Measurements from ENCODE around the gene NOVA2.
A peak's percentile ranks its signal among the peaks of the same experiment; 100 is the strongest.

Gene NOVA2

GRCh38 chr19:45967246-45967645, 6.4 kb downstream of the NOVA2 start:
- DNase-seq (ENCODE audit: low read depth in 2 of 3, low spot score in 1 of 3), result no peak

GRCh38 chr19:45962021-45962420, 11.6 kb downstream of the NOVA2 start:
- DNase-seq (ENCODE audit: low read depth in 2 of 3, low spot score in 1 of 3), result no peak

DNA sequence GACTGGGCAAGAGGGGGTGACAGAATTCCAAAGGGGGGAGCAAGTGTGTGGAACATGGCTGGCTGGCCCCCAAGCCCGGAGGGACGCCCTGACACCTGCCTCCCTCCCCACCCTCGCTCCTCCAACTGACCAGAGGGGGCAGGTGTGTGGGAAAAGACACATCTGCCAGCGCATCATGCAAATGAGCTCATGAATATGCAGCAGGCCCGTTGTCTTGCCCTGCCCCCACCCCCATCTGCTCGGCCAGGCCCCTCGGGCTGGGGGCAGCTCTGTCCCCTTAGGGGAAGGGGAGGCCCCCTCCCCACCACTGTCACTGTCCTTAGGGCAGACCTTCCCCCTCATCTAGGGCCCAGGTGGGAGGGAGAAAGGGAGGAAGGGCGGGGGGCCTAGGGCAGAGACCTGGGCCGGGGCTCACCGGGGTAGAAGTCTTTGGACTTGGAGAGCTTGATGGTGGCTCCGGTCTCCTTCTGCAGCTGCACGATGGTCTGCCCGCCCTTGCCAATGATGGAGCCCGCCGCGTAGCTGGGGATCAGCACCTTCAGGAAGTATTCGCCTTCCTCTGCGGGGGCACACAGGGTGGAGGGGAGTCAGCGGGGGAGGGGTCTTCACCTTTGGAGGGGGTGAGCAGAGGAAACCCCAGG, 12.9 kb downstream of the NOVA2 start:
- no peak for DNase-seq (ENCODE audit: low read depth in 2 of 3, low spot score in 1 of 3)

DNA sequence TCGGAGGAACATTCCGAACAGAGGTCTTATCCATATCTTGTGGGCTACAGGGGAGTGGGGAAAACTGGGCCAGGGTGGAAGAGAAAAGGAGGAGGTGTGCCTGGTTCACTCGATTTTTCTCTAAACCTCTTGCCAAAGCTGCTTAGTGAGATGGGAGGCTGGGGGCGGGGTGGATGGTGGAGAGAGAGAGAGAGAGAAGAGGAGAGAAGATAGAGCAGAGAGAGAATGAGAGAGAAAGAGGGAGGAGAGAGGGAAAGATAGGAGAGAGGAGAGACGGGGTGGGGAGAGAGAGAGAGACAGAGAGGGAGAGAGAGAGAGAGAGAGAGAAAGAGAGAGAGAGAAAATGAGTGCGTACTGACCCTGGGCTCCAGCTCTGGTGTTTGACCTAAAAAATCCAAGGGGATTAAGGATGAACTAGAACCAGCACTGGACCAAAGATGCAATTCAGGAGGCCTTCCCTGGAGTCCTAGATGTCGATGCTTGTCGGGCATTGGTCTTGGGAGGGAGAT, 14.1 kb downstream of the NOVA2 start:
- no peak for DNase-seq (ENCODE audit: low read depth in 2 of 3, low spot score in 1 of 3)

- no peak for DNase-seq (ENCODE audit: low read depth in 2 of 3, low spot score in 1 of 3)
These were observed 14.7 kb downstream of the NOVA2 start for GRCh38 chr19:45958769-45959516.

DNA sequence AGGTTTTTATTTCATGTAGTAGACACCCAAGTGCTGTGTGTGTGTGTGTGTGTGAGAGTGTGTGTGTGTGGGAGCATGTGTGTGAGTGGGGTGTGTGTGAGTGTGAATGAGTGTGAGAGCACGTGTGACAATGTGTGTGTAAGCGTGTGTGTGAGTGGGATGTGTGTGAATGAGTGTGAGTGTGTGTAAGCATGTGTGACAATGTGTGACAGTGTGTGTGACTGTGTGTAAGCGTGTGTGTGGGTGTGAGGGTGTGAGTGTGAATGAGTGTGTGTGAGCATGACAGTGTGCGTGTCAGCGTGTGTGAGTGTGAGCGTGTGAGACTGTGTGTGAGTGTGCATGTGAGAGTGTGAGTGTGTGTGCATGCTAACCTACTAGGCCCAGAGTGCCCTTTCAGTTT, 15.3 kb downstream of the NOVA2 start:
- no peak for DNase-seq (ENCODE audit: low read depth in 2 of 3, low spot score in 1 of 3)

DNA sequence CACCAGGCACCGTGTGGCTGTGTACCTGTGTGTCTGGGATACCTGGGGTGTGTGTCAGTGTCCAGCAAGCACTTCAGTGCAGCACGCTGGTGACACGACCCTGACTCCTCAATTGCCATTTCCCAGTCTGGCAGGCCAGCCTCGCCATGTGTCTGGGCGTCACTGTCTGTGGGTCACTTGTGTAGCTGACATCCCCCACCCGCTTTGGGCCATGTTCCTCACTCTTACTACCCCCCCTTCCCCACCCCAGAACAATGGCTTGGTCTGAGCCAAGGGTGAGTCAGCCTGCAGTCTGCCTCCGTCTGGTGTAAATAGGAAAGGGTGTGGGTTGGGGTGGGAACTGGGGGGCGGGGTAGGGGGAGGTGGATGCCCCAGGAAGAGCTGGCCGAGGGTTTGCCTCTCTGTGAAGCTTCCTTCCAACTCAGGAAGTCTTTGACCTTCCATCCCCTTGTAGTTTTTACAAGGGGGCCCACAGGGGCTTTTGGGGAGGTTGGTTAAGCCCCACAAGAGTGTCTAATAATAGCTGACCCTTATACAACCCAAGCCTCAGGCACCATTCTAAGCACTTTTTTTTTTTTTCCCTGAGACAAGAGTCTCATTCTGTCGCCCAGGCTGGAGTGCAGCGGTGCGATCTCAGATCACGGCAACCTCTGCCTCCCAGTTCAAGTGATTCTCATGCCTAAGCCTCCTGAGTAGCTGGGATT, 17.6 kb downstream of the NOVA2 start:
- DNase-seq (ENCODE audit: low read depth in 2 of 3, low spot score in 1 of 3), result no peak

DNA sequence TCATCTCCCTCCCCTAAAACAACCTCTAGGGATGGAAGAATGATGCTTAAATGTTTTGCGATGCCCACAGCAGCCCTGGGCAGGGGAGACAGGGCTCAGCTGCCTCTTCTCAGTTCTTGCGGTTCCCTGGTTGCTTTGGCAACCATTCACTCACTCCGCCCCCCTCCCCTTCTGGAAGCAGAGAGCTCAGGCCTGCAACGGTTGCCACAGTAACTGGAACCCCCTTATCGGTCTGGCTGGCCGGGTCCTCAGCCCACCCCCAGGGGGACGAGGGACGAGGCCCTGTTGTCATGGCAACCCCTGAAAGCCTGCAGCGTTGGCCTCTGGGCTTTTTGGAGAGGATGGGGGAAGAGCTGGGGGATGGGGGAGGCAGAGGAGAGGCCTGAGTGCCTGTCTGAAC, 19.5 kb downstream of the NOVA2 start:
- no peak for DNase-seq (ENCODE audit: low read depth in 2 of 3, low spot score in 1 of 3)

DNA sequence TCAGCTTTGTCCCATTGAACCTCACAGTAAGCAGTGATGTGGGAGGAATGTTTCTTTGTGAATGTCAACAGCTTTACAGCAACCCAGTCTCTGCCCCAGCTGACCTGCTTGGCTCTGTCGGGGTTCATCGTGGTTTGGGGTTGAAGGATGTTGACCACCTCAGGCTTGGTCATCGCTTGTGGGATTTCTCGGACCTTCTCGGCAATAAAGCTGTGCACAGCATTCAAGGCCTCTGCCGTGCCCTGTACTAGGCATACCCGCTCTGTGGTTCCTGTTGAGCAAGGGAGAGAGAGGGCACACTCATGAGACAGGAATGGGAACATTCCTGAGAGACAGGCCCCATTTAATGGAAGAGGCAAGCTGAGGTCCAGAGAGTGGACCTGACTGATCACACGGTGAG, 20.0 kb downstream of the NOVA2 start:
- DNase-seq (ENCODE audit: low read depth in 2 of 3, low spot score in 1 of 3), result no peak

GRCh38 chr19:45952686-45953505, 20.8 kb downstream of the NOVA2 start:
- DNase-seq (ENCODE audit: low read depth in 2 of 3, low spot score in 1 of 3), result peak in 2 of 3 donors; percentile 8 to 35

DNA sequence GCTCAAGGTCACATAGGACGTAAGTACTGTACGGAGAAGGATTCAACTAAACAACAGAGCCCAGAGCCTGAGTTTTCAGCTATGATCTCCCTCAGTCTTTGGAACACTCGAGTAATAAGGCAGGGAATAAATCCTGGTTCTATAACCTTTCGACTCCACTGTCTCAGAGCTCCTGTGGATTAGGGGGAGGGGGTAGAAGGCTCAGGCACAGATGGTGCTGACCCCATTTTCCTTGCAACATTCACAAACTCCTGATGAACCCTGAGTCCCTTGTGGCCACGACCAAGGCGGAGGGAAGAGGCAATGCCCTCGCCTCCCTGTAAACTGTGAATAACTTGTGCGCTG, 21.4 kb downstream of the NOVA2 start:
- DNase-seq (ENCODE audit: low read depth in 2 of 3, low spot score in 1 of 3), result no peak

- DNase-seq (ENCODE audit: low read depth in 2 of 3, low spot score in 1 of 3), result no peak
These were observed 25.7 kb downstream of the NOVA2 start for GRCh38 chr19:45947926-45948325.

- no peak for DNase-seq (ENCODE audit: low read depth in 2 of 3, low spot score in 1 of 3)
These were observed 33.2 kb downstream of the NOVA2 start for GRCh38 chr19:45940515-45940805.

- no peak for DNase-seq (ENCODE audit: low read depth in 2 of 3, low spot score in 1 of 3)
These were observed 33.7 kb downstream of the NOVA2 start for GRCh38 chr19:45939792-45940514.

- DNase-seq (ENCODE audit: low read depth in 2 of 3, low spot score in 1 of 3), result no peak
These were observed 34.8 kb downstream of the NOVA2 start for GRCh38 chr19:45938733-45939319.

DNA sequence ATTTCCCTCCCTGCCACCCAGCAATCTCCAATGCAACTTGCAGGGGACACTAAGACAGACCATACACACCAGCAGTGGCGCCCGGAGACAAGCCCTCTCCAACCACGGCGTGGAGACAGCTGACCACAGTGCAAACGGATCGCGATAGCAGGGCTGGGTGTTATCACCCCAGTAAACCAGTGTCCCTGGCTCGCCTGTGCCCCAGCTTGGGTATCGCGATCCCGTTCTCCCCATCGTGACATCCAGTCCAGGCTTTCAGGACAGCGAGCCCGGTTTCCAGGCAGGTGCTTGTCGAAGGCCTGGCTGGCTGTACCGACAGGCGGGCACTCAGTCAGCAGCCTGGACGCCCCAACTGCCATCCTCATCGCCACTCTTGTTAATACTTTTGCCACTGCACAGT, 38.4 kb downstream of the NOVA2 start:
- DNase-seq (ENCODE audit: low read depth in 2 of 3, low spot score in 1 of 3), result no peak

- DNase-seq (ENCODE audit: low read depth in 2 of 3, low spot score in 1 of 3), result no peak
These were observed 39.0 kb downstream of the NOVA2 start for GRCh38 chr19:45934551-45935230.

DNA sequence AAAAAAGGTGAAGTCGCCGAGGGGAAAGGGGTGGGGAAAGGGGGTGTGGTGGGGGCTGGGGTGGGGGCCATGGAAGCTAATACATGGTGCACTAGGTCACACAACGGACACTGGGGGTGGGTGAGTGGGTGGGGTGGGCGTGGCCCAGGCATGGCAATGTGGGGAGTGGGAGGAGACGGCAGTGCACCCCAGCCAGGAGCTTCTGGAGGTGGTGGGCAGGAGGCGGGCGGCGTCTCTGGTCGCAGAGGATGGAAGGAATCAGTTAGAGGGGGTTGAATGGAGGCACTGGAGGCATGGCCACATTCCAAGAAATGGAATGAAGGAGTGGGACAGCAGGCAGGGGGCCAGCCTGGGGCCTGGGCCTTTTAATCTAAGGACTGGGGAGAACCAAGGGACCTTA, 39.9 kb downstream of the NOVA2 start:
- DNase-seq (ENCODE audit: low read depth in 2 of 3, low spot score in 1 of 3), result no peak

- DNase-seq (ENCODE audit: low read depth in 2 of 3, low spot score in 1 of 3), result no peak
These were observed 42.6 kb downstream of the NOVA2 start for GRCh38 chr19:45931055-45931454.

GRCh38 chr19:45929247-45929646, 44.4 kb downstream of the NOVA2 start:
- DNase-seq (ENCODE audit: low read depth in 2 of 3, low spot score in 1 of 3), result no peak

Measured in stimulated activated CD4-positive, alpha-beta T cell treated with anti-CD3 and anti-CD28 coated beads, Interleukin-12 subunit alpha, Interleukin-12 subunit beta, amount 100 ng/mL, for 48 hours (primary cell).